H54 (cell line): Measurements from ENCODE around the gene CALCOCO1.
"Not testable (repeated sequence)": the region's sequence is repeated elsewhere in the genome, so short reads cannot be mapped to it uniquely, and the experiment has no call there.

Source experiments
- DNase-seq: peaks from one replicate; pipeline ENCODE4 v3.0.0; 2011; ENCODE audit warnings: low spot score, mixed read lengths; ENCODE audit not compliant: insufficient read length
- FAIRE-seq: peaks from 3 replicates; lab custom pipeline; 2011; peaks lifted over from hg19 to GRCh38; lab: Jason Lieb, UNC
- POLR2A ChIP-seq: IDR thresholded peaks from 2 replicates; pipeline ENCODE4 v1.6.1; 2011; ENCODE audit warnings: low read depth, mild to moderate bottlenecking, low read length

CALCOCO1 gene

GRCh38 chr12:53727310-53728041 lies at the start of gene CALCOCO1:
TSS of gene CALCOCO1 (minus strand) at chr12:53727452. CDS start at chr12:53725242, 2,210 bp downstream.
- DNase-seq (peak; percentile 95), FAIRE-seq (peak; percentile 89)
- TF ChIP-seq POLR2A: peak; percentile 52; the same call in 1 of the 2 replicates

GRCh38 chr12:53776872-53777271 lies 49.6 kb upstream of the CALCOCO1 start:
- DNase-seq (no peak), FAIRE-seq (no peak)
- TF ChIP-seq POLR2A: no peak

GRCh38 chr12:53775478-53776145 lies 48.4 kb upstream of the CALCOCO1 start:
- no peak for DNase-seq

GRCh38 chr12:53770281-53770680 lies 43.0 kb upstream of the CALCOCO1 start:
- FAIRE-seq: peak; percentile 72

More at GRCh38 chr12:53775478-53776145, 48.4 kb upstream of the CALCOCO1 start:
- no peak for TF ChIP-seq POLR2A
- FAIRE-seq: no peak

GRCh38 chr12:53768976-53769375 lies 41.7 kb upstream of the CALCOCO1 start:
- no peak for TF ChIP-seq POLR2A
- FAIRE-seq (no peak), DNase-seq (no peak)

More at GRCh38 chr12:53770281-53770680, 43.0 kb upstream of the CALCOCO1 start:
- no peak for TF ChIP-seq POLR2A
- DNase-seq: no peak

GRCh38 chr12:53766881-53767280 lies 39.6 kb upstream of the CALCOCO1 start:
- TF ChIP-seq POLR2A: no peak
- FAIRE-seq: no peak
- DNase-seq: no peak

- no peak for TF ChIP-seq POLR2A
- FAIRE-seq (no peak), DNase-seq (no peak)
These were observed 38.6 kb upstream of the CALCOCO1 start for GRCh38 chr12:53765891-53766290.

- no peak for TF ChIP-seq POLR2A
- FAIRE-seq (no peak), DNase-seq (no peak)
These were observed 37.4 kb upstream of the CALCOCO1 start for GRCh38 chr12:53764615-53765014.

- not testable (repeated sequence) for DNase-seq, FAIRE-seq
These were observed 35.5 kb upstream of the CALCOCO1 start for GRCh38 chr12:53762793-53763192.

GRCh38 chr12:53761306-53761705 lies 34.1 kb upstream of the CALCOCO1 start:
- no peak for TF ChIP-seq POLR2A
- DNase-seq: no peak
- FAIRE-seq: no peak

GRCh38 chr12:53759261-53759660 lies 32.0 kb upstream of the CALCOCO1 start:
- TF ChIP-seq POLR2A: no peak
- FAIRE-seq (no peak), DNase-seq (no peak)

GRCh38 chr12:53758730-53759103 lies 31.5 kb upstream of the CALCOCO1 start:
- no peak for FAIRE-seq
- no peak for DNase-seq
- no peak for TF ChIP-seq POLR2A

- DNase-seq: no peak
- FAIRE-seq: no peak
- no peak for TF ChIP-seq POLR2A
These were observed 31.0 kb upstream of the CALCOCO1 start for GRCh38 chr12:53758081-53758729.

- no peak for FAIRE-seq
- peak; percentile 89 for DNase-seq
- TF ChIP-seq POLR2A: no peak
These were observed 30.0 kb upstream of the CALCOCO1 start for GRCh38 chr12:53757101-53757770.
